Stimulated activated CD8-positive, alpha-beta memory T cell treated with anti-CD3 and anti-CD28 coated beads, Interleukin-7, amount 100 ng/mL, for 48 hours (primary cell): ENCODE data around the gene RRAGC.
"Not testable (repeated sequence)": the region's sequence is repeated elsewhere in the genome, so short reads cannot be mapped to it uniquely, and the experiment has no call there.

Experiments used
- DNase-seq, 2 donors: peaks; one replicate each; pipeline ENCODE4 v3.0.0-alpha.2; 2020; ENCODE audit warnings: low read depth in 1 of 2; ENCODE audit errors: extremely low read depth in 1 of 2

RRAGC gene

GRCh38 chr1:38817267-38818174 lies 42.1 kb downstream of the RRAGC start:
- DNase-seq, result no peak

GRCh38 chr1:38815903-38816627 lies 43.5 kb downstream of the RRAGC start:
- peak in 1 of 2 donors; percentile 4 for DNase-seq

GRCh38 chr1:38814984-38815464 lies 44.5 kb downstream of the RRAGC start:
- no peak for DNase-seq

- no peak for DNase-seq
Observed at GRCh38 chr1:38814444-38814983, 45.1 kb downstream of the RRAGC start.

- no peak for DNase-seq
Observed at GRCh38 chr1:38812981-38813380, 46.6 kb downstream of the RRAGC start.

GRCh38 chr1:38811466-38811865 lies 48.1 kb downstream of the RRAGC start:
- DNase-seq, result not testable (repeated sequence)

GRCh38 chr1:38806090-38806489 lies 53.5 kb downstream of the RRAGC start:
- no peak for DNase-seq

- no peak for DNase-seq
Observed at GRCh38 chr1:38805036-38805435, 54.5 kb downstream of the RRAGC start.

GRCh38 chr1:38804062-38804886 lies 55.3 kb downstream of the RRAGC start:
- DNase-seq, result no peak

- no peak for DNase-seq
Observed at GRCh38 chr1:38803647-38804046, 55.9 kb downstream of the RRAGC start.

- no peak for DNase-seq
Observed at GRCh38 chr1:38800720-38801671, 58.6 kb downstream of the RRAGC start.

GRCh38 chr1:38793299-38793698 lies 66.3 kb downstream of the RRAGC start:
- DNase-seq, result no peak

- no peak for DNase-seq
Observed at GRCh38 chr1:38791892-38792291, 67.7 kb downstream of the RRAGC start.

- no peak for DNase-seq
Observed at GRCh38 chr1:38791164-38791515, 68.4 kb downstream of the RRAGC start.

GRCh38 chr1:38790422-38791163 lies 69.0 kb downstream of the RRAGC start:
- no peak for DNase-seq

GRCh38 chr1:38789498-38790169 lies 69.9 kb downstream of the RRAGC start:
- no peak for DNase-seq

GRCh38 chr1:38788341-38789336 lies 70.9 kb downstream of the RRAGC start:
- DNase-seq, result no peak
